ENCODE measurements around the gene PYGO1.

The PYGO1 gene

DNA sequence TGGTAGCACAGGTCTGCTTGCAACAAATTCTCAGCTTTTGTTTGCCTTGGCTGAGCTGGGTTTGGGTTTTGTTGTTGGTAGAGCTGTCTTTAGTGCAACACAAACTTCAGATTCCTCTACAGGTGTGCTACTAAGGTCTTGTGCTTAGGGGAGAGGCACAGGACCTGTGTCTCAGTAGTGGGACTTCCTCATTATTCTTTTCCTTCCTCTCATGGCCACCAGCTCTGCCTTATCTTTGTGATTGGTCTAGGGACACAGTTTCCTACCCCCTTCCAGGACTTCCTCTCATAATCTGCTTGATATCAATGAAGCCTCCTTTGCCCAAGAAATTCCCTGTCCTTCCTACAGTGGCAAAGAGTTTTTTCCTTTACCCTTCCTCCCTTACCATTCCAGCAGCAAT lies 55.2 kb downstream of the PYGO1 start:
- no peak overlapping the region for H3K4me3 ChIP-seq (ENCODE audit: low read depth, low read length)
- POLR2A ChIA-PET: no interaction called here
- DNase-seq (ENCODE audit: low read depth, low spot score): no peak
- TF ChIP-seq, protein P1, sequence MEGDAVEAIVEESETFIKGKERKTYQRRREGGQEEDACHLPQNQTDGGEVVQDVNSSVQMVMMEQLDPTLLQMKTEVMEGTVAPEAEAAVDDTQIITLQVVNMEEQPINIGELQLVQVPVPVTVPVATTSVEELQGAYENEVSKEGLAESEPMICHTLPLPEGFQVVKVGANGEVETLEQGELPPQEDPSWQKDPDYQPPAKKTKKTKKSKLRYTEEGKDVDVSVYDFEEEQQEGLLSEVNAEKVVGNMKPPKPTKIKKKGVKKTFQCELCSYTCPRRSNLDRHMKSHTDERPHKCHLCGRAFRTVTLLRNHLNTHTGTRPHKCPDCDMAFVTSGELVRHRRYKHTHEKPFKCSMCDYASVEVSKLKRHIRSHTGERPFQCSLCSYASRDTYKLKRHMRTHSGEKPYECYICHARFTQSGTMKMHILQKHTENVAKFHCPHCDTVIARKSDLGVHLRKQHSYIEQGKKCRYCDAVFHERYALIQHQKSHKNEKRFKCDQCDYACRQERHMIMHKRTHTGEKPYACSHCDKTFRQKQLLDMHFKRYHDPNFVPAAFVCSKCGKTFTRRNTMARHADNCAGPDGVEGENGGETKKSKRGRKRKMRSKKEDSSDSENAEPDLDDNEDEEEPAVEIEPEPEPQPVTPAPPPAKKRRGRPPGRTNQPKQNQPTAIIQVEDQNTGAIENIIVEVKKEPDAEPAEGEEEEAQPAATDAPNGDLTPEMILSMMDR (IDR thresholded peaks at IDR 0.05; ENCODE audit: insufficient read depth, low read length, missing control alignments): no peak
- CTCF ChIA-PET: interaction anchor here (1.9 kb wide), 1 partner anchor 109 kb away, joined by 5 read pairs; no protein-coding TSS in a partner anchor

DNA sequence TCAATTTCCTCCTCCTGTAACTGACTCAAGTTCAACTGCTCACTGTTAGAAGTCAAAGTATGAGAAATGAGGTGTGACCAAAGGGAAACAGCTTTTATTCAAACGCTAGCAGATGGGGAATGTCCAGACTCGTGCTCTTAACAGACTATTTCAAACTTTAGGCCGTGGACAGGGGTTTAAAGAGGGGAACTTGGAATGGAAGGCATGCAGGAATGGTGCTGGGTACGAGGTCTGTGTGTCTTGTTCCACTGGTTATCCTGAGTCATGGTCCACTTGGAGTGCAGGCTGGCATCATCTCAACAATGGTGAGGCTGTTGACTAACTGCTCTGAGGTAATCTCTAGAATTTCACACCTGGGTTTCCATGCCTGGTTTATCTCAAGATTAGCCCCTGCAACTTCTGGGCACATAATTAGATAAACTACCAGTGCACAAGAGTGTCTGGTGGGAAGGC lies 57.3 kb downstream of the PYGO1 start:
- CTCF ChIA-PET: interaction anchor here (0.7 to 7.0 kb wide), 5 partner anchors 9 to 116 kb away, joined by 3 to 77 read pairs (median 5); no protein-coding TSS in a partner anchor
- POLR2A ChIA-PET: no interaction called here
- no peak overlapping the region for H3K4me3 ChIP-seq (ENCODE audit: low read depth, low read length)
- no peak for DNase-seq (ENCODE audit: low read depth, low spot score)
- TF ChIP-seq, protein P1 (IDR thresholded peaks at IDR 0.05; ENCODE audit: insufficient read depth, low read length, missing control alignments): no peak

DNA sequence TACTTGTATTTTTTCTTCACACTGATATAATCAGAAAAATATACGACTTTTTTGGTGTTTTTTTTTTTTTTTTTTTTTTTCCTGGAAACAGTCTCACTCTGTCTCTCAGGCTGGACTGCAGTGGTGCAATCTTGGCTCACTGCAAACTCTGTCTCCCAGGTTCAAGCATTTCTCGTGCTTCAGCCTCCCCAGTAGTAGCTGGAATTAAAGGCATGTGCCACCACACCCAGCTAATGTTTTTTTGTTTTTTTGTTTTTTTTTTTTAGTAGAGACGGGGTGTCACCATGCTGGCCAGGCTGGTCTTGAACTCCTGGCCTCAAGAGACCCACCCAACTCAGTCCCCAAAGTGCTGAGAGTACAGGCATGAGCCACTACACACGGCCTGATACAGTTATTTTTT lies 59.3 kb downstream of the PYGO1 start:
- no peak overlapping the region for H3K4me3 ChIP-seq (ENCODE audit: low read depth, low read length)
- POLR2A ChIA-PET: no interaction called here
- TF ChIP-seq, protein P1 (IDR thresholded peaks at IDR 0.05; ENCODE audit: insufficient read depth, low read length, missing control alignments): no peak
- DNase-seq (ENCODE audit: low read depth, low spot score): no peak
- CTCF ChIA-PET: interaction anchor here (4.5 to 7.0 kb wide), 3 partner anchors 13 to 114 kb away, joined by 38 to 77 read pairs (median 69); no protein-coding TSS in a partner anchor

DNA sequence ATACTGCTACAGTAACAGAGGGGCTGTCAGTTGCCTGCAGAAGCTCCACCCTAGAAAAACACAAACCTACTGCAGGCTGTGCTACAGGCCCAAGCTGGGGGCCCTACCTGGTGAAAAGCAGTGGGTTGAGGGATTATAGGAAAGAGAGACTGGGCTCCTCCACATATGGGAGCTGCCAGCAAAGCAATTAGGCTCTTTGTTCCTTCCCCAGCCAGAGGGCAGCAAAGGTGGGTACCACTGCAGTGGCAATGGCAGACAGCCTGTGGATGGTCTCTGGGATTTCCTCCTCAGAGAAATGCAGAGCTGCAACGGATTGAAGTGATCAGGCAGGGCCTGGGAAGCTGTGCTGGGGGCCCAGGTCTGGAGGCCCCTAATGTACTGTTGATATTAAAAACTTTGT lies 61.0 kb downstream of the PYGO1 start:
- CTCF ChIA-PET: interaction anchor here (0.6 to 7.0 kb wide), 13 partner anchors 10 to 319 kb away, joined by 3 to 77 read pairs (median 4); no protein-coding TSS in a partner anchor
- H3K4me3 ChIP-seq (ENCODE audit: low read depth, low read length): no peak overlapping the region
- TF ChIP-seq, protein P1 (IDR thresholded peaks at IDR 0.05; ENCODE audit: insufficient read depth, low read length, missing control alignments): no peak
- DNase-seq (ENCODE audit: low read depth, low spot score): no peak
- POLR2A ChIA-PET: no interaction called here

DNA sequence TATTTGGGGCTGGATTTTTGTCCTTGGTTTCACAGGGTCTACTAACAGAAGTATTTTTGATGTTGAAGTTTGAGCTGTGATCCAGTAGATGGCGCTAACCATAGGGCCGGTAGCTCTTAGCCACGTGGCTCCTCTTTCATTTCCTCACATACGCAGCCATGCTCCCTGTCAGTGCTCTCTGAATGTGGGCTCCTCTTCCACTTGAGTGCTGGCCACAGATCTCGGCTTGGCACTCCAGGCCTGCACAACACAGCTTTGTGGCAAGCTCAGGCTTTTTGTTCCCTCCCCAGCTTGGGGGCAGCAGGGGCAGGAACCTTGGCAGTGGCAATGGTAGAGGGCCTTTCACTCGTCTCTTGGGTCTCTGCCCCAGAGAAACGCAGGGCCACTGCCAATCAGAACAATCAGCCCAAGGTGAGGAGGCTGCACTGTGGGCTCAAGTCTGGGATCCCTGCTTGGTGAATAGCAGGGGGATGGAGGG lies 61.5 kb downstream of the PYGO1 start:
- no peak overlapping the region for H3K4me3 ChIP-seq (ENCODE audit: low read depth, low read length)
- DNase-seq (ENCODE audit: low read depth, low spot score): no peak
- ChIA-PET POLR2A (interaction anchor here (0.7 kb wide), 1 partner anchor 68 kb away, joined by 3 read pairs; no protein-coding TSS in a partner anchor), CTCF (interaction anchor here (0.6 to 7.0 kb wide), 23 partner anchors 11 to 319 kb away, joined by 3 to 77 read pairs (median 3); no protein-coding TSS in a partner anchor)
- TF ChIP-seq, protein P1 (IDR thresholded peaks at IDR 0.05; ENCODE audit: insufficient read depth, low read length, missing control alignments): peak; percentile 68

DNA sequence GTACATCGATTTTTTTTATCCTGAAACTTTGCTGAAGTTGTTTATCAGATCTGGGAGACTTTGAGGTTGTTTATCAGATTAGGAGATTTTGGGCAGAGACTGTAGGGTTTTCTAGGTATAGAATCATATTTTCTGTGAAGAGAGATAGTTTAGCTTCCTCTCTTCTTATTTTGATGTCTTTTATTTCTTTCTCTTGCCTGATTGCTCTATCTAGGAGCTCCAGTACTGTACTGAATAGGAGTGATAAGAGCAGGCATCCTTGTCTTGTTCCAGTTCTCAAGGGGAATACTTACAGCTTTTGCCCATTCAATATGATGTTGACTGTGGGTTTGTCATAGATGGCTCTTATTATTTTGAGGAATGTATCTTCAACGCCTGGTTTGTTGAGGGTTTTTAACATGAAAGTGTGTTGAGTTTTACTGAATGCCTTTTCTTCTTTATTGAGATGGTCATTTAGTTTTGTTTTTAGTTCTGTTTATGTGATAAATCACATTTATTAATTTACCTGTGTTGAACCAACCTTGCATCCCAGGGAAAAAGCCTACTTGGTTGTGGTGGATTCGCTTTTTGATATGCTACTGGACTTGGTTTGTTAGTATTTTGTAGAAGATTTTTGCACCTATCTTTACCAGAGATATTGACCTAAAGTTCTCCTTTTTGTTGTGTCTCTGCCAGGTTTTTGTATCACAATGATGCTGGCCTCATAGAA lies 65.2 kb downstream of the PYGO1 start:
- ChIA-PET POLR2A (no interaction called here), CTCF (interaction anchor here (0.6 to 6.5 kb wide), 3 partner anchors 20 to 120 kb away, joined by 3 to 69 read pairs (median 3); no protein-coding TSS in a partner anchor)
- no peak overlapping the region for H3K4me3 ChIP-seq (ENCODE audit: low read depth, low read length)
- no peak for DNase-seq (ENCODE audit: low read depth, low spot score)
- TF ChIP-seq, protein P1 (IDR thresholded peaks at IDR 0.05; ENCODE audit: insufficient read depth, low read length, missing control alignments): no peak

Data from AG04449 (cell line).